ENCODE results near the gene RPL37A. TPM values are rescaled to one million over a fixed set of nuclear protein-coding genes. Genes with fewer than 3 reads are reported as not detected.

Gene RPL37A
- total RNA-seq, 2 donors from 2014 or later, result 1,771 to 1,914 TPM

- no peak for DNase-seq (ENCODE audit: low spot score)
- intact Hi-C loops (cut with DNase I), result no loop called here
Observed at GRCh38 chr2:216539120-216539519, 40.5 kb downstream of the RPL37A start.

- DNase-seq (ENCODE audit: low spot score), result no peak
- intact Hi-C loops (cut with DNase I), result no loop called here
Observed at GRCh38 chr2:216539791-216540241, 41.2 kb downstream of the RPL37A start.

DNA sequence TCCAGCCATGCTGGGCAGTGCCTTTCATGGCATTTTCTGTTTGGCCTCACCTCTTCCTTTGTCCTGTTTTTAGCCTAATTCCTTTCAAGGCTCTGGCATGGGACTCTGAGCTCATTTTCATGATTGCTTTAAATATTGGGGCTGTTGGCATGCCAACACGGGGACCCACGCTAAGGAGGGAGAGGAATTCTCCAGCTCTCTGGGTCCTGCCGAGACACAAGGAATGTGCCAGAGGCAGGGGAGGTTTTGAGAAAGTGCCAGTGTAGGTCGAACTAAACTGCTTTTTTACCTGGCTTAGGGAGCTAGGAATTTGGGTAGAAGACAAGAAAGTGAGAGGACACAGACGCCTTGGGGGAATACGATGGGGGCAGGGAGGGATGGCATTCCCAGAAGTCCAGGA is 42.3 kb downstream of the RPL37A start:
- intact Hi-C loops (cut with DNase I), result no loop called here
- no peak for DNase-seq (ENCODE audit: low spot score)

- no peak for DNase-seq (ENCODE audit: low spot score)
- intact Hi-C loops (cut with DNase I), result no loop called here
Observed at GRCh38 chr2:216541505-216541904, 42.9 kb downstream of the RPL37A start.

DNA sequence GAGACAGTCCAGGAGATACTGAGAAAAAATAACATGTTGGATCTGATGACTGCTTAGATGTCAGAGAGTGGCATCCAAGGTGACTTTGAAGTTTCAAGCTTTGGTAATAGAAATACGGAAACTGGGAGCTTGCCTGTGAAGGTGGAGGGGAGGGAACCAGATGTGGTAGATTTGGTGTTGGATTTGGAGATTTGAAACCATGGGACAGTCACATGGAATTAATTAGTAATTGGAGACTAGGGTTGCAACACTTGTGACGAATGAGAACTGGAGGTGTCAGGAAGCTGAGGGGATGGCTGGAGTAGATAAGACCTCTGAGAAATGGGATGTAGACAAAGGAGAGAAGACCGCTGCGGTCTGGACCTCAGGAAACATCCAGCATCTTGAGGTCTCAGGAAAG is 46.7 kb downstream of the RPL37A start:
- no peak for DNase-seq (ENCODE audit: low spot score)
- intact Hi-C loops (cut with DNase I), result no loop called here

GRCh38 chr2:216546241-216546640 is 47.6 kb downstream of the RPL37A start:
- no peak for DNase-seq (ENCODE audit: low spot score)
- intact Hi-C loops (cut with DNase I), result no loop called here

GRCh38 chr2:216546641-216547403 is 48.2 kb downstream of the RPL37A start:
- intact Hi-C loops (cut with DNase I), result no loop called here
- DNase-seq (ENCODE audit: low spot score), result no peak

DNA sequence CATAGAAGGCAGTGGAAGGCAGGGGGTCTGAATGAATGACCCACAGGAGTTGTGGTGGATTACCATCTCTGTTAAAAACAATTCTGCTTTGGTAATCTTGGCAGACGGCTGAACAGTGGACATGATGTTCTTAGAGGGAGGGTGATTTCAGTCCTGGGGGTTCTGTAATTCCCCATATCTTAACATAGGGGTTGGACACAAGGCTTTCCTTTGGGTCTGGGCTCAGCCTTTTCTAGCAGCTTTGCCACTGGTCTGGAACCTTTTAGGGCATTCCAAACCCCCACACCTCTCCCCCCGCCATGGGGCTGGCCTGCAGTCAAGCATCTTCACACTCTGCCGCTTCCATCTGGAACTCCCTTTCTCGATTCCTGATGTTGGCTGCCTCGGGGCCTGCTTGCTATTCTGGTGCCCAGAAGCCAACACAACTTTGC is 50.3 kb downstream of the RPL37A start:
- DNase-seq (ENCODE audit: low spot score), result no peak
- intact Hi-C loops (cut with DNase I), result no loop called here

DNA sequence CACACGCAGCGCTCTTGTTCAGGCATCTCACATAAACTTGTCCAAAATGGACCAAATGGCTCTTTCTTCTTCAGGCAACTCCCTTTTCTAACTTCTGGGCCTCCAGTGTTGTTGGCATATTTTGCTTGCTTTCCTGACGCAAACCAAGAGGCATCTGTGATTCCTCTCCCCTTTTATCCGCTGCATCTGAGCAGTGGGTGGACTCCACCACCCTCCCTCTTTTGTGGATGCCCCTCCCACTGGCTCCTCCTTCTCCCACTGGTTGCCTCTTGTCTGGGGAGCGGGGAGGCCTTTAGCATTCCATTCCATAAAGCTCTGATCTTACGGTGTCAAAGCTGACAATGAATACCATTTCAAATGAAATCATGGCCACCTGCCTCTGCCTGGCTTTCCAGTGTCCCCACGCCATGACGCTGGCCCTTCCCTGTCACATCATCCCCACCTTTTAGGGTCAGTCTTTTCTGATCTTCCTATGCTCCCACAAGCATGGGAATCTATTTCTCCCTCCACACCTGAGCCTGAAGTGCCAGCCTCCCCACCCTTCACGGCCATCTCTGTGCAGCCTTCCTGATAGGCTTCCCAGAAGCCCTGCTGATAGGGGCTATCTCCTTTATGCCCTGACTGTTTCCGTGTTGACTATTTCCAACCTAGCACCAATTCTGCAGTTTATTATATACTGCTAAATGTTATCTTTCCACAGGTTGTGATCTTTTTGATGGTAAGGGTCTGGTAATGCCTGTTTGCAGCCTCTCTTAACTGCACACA is 51.5 kb downstream of the RPL37A start:
- no peak for DNase-seq (ENCODE audit: low spot score)
- intact Hi-C loops (cut with DNase I), result no loop called here

DNA sequence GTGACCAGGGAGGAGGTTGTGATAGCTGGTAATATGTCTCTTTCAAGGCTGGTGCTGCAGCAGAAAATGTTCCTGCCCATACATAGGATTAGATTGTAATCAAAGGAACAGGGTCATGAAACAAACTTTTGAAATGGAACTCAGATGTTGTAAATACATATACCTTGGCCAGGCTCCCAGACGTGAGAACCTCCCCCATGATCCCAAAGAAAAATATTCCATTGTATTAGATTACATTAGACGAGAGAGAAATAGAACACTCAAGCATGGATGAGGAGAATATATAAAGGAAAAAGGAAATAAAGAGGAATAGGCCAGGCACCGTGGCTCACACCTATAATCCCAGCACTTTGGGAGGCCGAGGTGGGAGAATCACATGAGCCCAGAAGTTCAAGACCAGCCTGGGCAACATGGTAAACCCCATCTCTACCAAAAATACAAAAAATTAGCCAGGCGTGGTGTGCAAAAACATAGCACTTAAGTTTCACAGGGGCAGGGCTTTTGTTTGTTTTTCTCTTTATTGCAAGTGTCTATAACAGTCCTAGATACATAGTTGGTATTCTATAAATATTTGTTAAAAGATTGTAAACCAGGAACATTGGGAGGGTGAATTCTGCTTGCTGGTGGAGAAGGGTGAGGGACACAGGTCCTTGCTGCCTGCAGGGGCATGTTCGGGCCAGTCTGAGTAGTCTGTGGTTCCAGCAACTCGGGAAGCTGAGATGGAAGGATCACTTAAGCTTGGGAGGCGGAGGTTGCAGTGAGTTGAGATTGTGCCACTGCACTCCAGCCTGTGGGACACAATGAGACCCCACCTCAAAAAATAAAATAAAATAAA is 52.8 kb downstream of the RPL37A start:
- DNase-seq (ENCODE audit: low spot score), result no peak
- intact Hi-C loops (cut with DNase I), result no loop called here

GRCh38 chr2:216553093-216553478 is 54.4 kb downstream of the RPL37A start:
- intact Hi-C loops (cut with DNase I), result no loop called here
- no peak for DNase-seq (ENCODE audit: low spot score)

Other genes starting within 250 kb of the RPL37A start
- gene MARCHF4, start 126.4 kb upstream of the RPL37A start, total RNA-seq, result not detected
- 10 to 100 TPM; 13.6 to 14.5 TPM for gene SMARCAL1, start 86.4 kb upstream of the RPL37A start, total RNA-seq
- gene IGFBP2, start 134.6 kb downstream of the RPL37A start, total RNA-seq, result 10 to 100 TPM; 37.9 to 54.8 TPM
- gene IGFBP5, start 196.7 kb downstream of the RPL37A start, total RNA-seq, result 1,000 to 10,000 TPM in 1 of 2 donors, 100 to 1,000 TPM in 1; 466 to 1,458 TPM